HepG2 (cell line): ENCODE data around the gene SCYGR2.

ENCODE experiments used
- ETS1 ChIP-seq: sonication (generic); formaldehyde crosslinking; IDR thresholded peaks from 2 replicates; pipeline ENCODE4 v1.4.0; 2020; ENCODE audit warnings: missing genetic modification reagents
- EZH2 ChIP-seq: conservative IDR thresholded peaks from 2 replicates; pipeline ENCODE4 v1.6.1; 2012; ENCODE audit warnings: mild to moderate bottlenecking, low read depth, low read length, moderate library complexity
- KLF9 ChIP-seq: IDR thresholded peaks from 2 replicates; pipeline ENCODE4 v1.6.1; 2016; ENCODE audit warnings: low read depth
- MAFK ChIP-seq, 2 experiments: IDR thresholded peaks in 1 of 2; conservative IDR thresholded peaks in 1 of 2; 2 replicates each; pipeline ENCODE4 v1.6.1; 2011; ENCODE audit warnings: improper control_type of control experiment in 2 of 2, low read length in 2 of 2
- POGZ ChIP-seq: sonication (generic); formaldehyde crosslinking; IDR thresholded peaks from 2 replicates; pipeline ENCODE4 v1.4.0; 2020; ENCODE audit warnings: mild to moderate bottlenecking, missing genetic modification reagents
- POLR2AphosphoS5 ChIP-seq: IDR thresholded peaks from 2 replicates; pipeline ENCODE4 v1.6.1; 2012; ENCODE audit warnings: low read depth, low read length
- PRDM15 ChIP-seq: sonication (generic); formaldehyde crosslinking; IDR thresholded peaks from 2 replicates; pipeline ENCODE4 v1.4.0; 2020; ENCODE audit warnings: missing genetic modification reagents
- RARA ChIP-seq: IDR thresholded peaks from 2 replicates; pipeline ENCODE4 v1.6.1; 2016; ENCODE audit warnings: missing genetic modification reagents, missing compliant biosample characterization
- SMAD1 ChIP-seq: sonication (generic); formaldehyde crosslinking; IDR thresholded peaks from 2 replicates; pipeline ENCODE4 v1.4.0; 2020; ENCODE audit warnings: missing genetic modification reagents, low read depth, mild to moderate bottlenecking, borderline replicate concordance
- STAT5B ChIP-seq: sonication (generic); formaldehyde crosslinking; IDR thresholded peaks from 2 replicates; pipeline ENCODE4 v1.4.0; 2020; ENCODE audit warnings: missing genetic modification reagents
- THRA ChIP-seq: sonication (generic); formaldehyde crosslinking; IDR thresholded peaks from 2 replicates; pipeline ENCODE4 v1.4.0; 2020; ENCODE audit warnings: missing genetic modification reagents, borderline replicate concordance
- ZNF232 ChIP-seq: sonication (generic); formaldehyde crosslinking; IDR thresholded peaks from 2 replicates; pipeline ENCODE4 v1.4.0; 2020; ENCODE audit warnings: missing genetic modification reagents, borderline replicate concordance
- ZNF577 ChIP-seq: sonication (generic); formaldehyde crosslinking; IDR thresholded peaks from 2 replicates; pipeline ENCODE4 v1.4.0; 2020; ENCODE audit warnings: mild to moderate bottlenecking, low read depth, missing genetic modification reagents, borderline replicate concordance
- ZZZ3 ChIP-seq: sonication (generic); formaldehyde crosslinking; IDR thresholded peaks from 2 replicates; pipeline ENCODE4 v1.4.0; 2020; ENCODE audit warnings: missing genetic modification reagents, mild to moderate bottlenecking, borderline replicate concordance

GRCh38 chr2:227623226-227623625 is 24.5 kb downstream of the SCYGR2 start:
- TF ChIP-seq POGZ: no peak
- no peak for TF ChIP-seq THRA
- TF ChIP-seq SMAD1 (CRISPR knock-in tag): no peak
- no peak for TF ChIP-seq MAFK (conservative IDR thresholded peaks at IDR 0.05 in 1 of 2, IDR thresholded peaks at IDR 0.05 in 1 of 2; ENCODE audit: low read length in 2 of 2)
- no peak for TF ChIP-seq RARA (CRISPR knock-in tag)
- no peak for TF ChIP-seq ZZZ3
- TF ChIP-seq ETS1 (CRISPR knock-in tag): no peak
- no peak for TF ChIP-seq ZNF577 (CRISPR knock-in tag)
- TF ChIP-seq KLF9 (CRISPR knock-in tag): no peak
- TF ChIP-seq PRDM15 (CRISPR knock-in tag): no peak
- TF ChIP-seq ZNF232: no peak
- TF ChIP-seq STAT5B (CRISPR knock-in tag): no peak
- no peak for TF ChIP-seq POLR2AphosphoS5
- TF ChIP-seq EZH2: no peak
